SU-DHL-6 (cell line): ENCODE measurements around the gene HOXD3.

ENCODE experiments used
- EZH2phosphoT487 ChIP-seq: fragments of 200-600 bp; sonication (generic), shearing (Covaris generic); conservative IDR thresholded peaks from 2 replicates; pipeline ENCODE4 v1.6.1; 2018; ENCODE audit warnings: mild to moderate bottlenecking, antibody characterized with exemption, low read length, moderate library complexity, mixed read lengths
- TF ChIP-seq, protein P1 (sequence below): fragments of 200-600 bp; sonication (generic); IDR thresholded peaks from one replicate; pipeline ENCODE4 v1.5.1; 2017; ENCODE audit warnings: antibody characterized with exemption, mild to moderate bottlenecking, low read length, moderate library complexity; ENCODE audit not compliant: insufficient read depth, poor library complexity, severe bottlenecking

DNA sequence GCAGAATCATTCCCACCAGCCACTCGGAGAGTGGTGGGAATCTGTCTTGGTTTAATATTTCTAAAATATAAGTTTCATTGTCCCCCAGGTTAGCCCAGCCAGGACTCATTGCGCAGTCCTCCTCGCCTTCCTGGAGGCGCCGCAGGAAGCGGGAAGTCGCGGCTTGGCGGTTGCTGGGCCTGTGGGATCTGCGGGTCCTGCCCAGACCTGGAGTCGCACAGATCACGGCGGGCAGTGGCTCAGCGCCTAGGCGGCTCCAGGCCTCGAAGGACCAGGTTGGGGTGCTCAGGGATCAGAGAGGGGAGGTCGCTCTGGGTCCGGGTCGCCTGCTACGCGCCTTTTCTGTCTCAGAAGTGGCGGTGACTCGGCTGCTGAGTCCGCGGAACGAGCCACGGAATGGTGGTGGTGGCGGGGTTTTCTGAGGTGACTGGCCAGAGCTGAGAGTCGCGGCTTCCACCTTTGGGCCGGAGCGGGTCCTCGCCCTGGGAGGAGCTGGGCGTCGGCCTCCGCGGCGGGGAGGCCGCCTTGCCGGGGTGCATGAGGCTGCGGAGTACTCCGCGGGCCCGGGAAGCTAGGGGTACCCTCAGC lies 2.6 kb downstream of the HOXD3 start:
- TF ChIP-seq, protein P1, sequence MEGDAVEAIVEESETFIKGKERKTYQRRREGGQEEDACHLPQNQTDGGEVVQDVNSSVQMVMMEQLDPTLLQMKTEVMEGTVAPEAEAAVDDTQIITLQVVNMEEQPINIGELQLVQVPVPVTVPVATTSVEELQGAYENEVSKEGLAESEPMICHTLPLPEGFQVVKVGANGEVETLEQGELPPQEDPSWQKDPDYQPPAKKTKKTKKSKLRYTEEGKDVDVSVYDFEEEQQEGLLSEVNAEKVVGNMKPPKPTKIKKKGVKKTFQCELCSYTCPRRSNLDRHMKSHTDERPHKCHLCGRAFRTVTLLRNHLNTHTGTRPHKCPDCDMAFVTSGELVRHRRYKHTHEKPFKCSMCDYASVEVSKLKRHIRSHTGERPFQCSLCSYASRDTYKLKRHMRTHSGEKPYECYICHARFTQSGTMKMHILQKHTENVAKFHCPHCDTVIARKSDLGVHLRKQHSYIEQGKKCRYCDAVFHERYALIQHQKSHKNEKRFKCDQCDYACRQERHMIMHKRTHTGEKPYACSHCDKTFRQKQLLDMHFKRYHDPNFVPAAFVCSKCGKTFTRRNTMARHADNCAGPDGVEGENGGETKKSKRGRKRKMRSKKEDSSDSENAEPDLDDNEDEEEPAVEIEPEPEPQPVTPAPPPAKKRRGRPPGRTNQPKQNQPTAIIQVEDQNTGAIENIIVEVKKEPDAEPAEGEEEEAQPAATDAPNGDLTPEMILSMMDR: no peak
- TF ChIP-seq EZH2phosphoT487: no peak
